Prostate gland (tissue), 2 donors: ENCODE measurements around the gene CEP76.

Source experiments
- CTCF ChIP-seq, 4 experiments: fragments of 200-600 bp in 2 of 4; fragments of 450-650 bp in 2 of 4; sonication (generic) in 2 of 4; IDR thresholded peaks; 1 replicate in 3 of 4; 2 replicates in 1 of 4; pipeline ENCODE4 v1.5.1; 2016 to 2019; ENCODE audit warnings: antibody characterized with exemption in 4 of 4, mild to moderate bottlenecking in 2 of 4, moderate library complexity in 2 of 4
- POLR2A ChIP-seq: fragments of 450-650 bp; IDR thresholded peaks from one replicate; pipeline ENCODE4 v1.6.1; 2016; ENCODE audit warnings: antibody characterized with exemption, mild to moderate bottlenecking
- POLR2AphosphoS5 ChIP-seq: sonication (generic); formaldehyde crosslinking; IDR thresholded peaks from one replicate; pipeline ENCODE4 v1.6.1; 2017; ENCODE audit warnings: antibody characterized with exemption

DNA sequence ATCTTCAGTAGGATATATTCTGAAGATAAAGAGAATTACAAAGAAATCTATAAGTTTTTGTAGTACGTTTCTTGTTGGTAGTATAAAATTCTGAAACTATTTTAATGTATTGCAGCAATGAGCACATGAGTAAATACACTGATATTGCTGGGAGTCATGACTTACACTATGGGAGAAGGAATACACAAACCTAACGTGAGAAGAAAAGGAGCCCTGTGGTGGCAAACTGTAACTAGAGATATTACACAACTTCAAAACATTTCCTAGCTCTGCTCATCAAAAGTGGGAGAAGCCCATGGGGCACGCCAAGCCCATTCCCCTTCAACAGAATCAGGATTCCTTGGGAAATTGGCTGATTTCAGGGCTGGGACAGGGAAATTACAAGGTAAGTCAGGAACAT lies 65.1 kb downstream of the CEP76 start:
- no peak for TF ChIP-seq CTCF (IDR thresholded peaks at IDR 0.05)
- no peak for TF ChIP-seq POLR2A
- no peak for TF ChIP-seq POLR2AphosphoS5
